ENCODE results near the gene LCORL. TPM values are rescaled to one million over a fixed set of nuclear protein-coding genes. Genes with fewer than 3 reads are reported as not detected.

The LCORL gene
- total RNA-seq, 1 experiment from 2014 or later = 18.0 TPM

- TF ChIP-seq CBX3 (IDR thresholded peaks at IDR 0.05; ENCODE audit: low read depth) (no peak), POLR2AphosphoS5 (IDR thresholded peaks at IDR 0.05; ENCODE audit: low read depth, low read length) (no peak), ZBTB33 (IDR thresholded peaks at IDR 0.05; ENCODE audit: extremely low read depth, insufficient replicate concordance, low read length) (no peak), ZNF274 (IDR thresholded peaks at IDR 0.05; ENCODE audit: low read depth, low read length) (no peak), RAD21 (IDR thresholded peaks at IDR 0.05; ENCODE audit: low read depth) (no peak), TCF7L2 (IDR thresholded peaks at IDR 0.05; ENCODE audit: borderline replicate concordance, extremely low read depth, insufficient read depth, insufficient read length) (no peak)
- Histone ChIP-seq H3K4me3 (replicated peaks in 1 of 2; ENCODE audit: low read depth in 1 of 2, low read length in 2 of 2) (no peak overlapping the region), H3K9me2 (ENCODE audit: insufficient read depth) (no peaks in the 10 kb centered on the region), H3K9me3 (ENCODE audit: control insufficient read depth in 1 of 2, insufficient read depth in 1 of 2, low read depth in 1 of 2, low read length in 2 of 2) (no peaks in the 10 kb centered on the region), H2AFZ (ENCODE audit: low read depth, low read length, poor library complexity, severe bottlenecking) (no peak overlapping the region), H3K27me3 (ENCODE audit: insufficient read depth, low read length) (no peaks in the 10 kb centered on the region), H3K4me1 (ENCODE audit: control insufficient read depth in 1 of 2, insufficient read depth in 2 of 2, low read length in 2 of 2) (no peaks in the 10 kb centered on the region), H3K9ac (ENCODE audit: low read length) (no peak overlapping the region), H3K4me2 (ENCODE audit: low read length) (no peak overlapping the region), H4K20me1 (ENCODE audit: insufficient read depth) (peaks cover 6% of the 10 kb centered on the region), H3K27ac (ENCODE audit: low read depth, low read length) (no peak overlapping the region), H3K36me3 (ENCODE audit: control insufficient read depth in 1 of 2, insufficient read depth in 2 of 2, low read length in 2 of 2) (no peaks in the 10 kb centered on the region), H3K79me2 (ENCODE audit: insufficient read depth, low read length) (peaks cover 97% of the 10 kb centered on the region)
- ChIA-PET POLR2A (no interaction called here), CTCF (no interaction called here), RAD21 (ENCODE audit: low non-redundant PET in 1 of 2, low total read pairs in 2 of 2, uncharacterized antibody in 2 of 2, unreplicated experiment in 2 of 2) (no interaction called here)
- ATAC-seq (no peak), DNase-seq (ENCODE audit: low read depth, low spot score) (no peak)
- no TSS peak for BruUV-seq (replicated peaks)
- intact Hi-C loops (cut with micrococcal nuclease) = no loop called here
Measured at GRCh38 chr4:18012134-18012806, 9.3 kb downstream of the LCORL start.

GRCh38 chr4:18007625-18008024 lies 13.9 kb downstream of the LCORL start:
- no TSS peak for BruUV-seq (replicated peaks)
- no peak for ATAC-seq

More at GRCh38 chr4:18007625-18008024, 13.9 kb downstream of the LCORL start:
- TF ChIP-seq YY1 (IDR thresholded peaks at IDR 0.05; ENCODE audit: extremely low read depth, insufficient replicate concordance, low read depth, low read length) (no peak), POLR2A (IDR thresholded peaks at IDR 0.05; ENCODE audit: borderline replicate concordance, extremely low read depth, insufficient read depth, insufficient read length) (no peak), CEBPB (IDR thresholded peaks at IDR 0.05; ENCODE audit: low read depth) (no peak), RAD21 (IDR thresholded peaks at IDR 0.05; ENCODE audit: low read depth) (no peak), EGR1 (IDR thresholded peaks at IDR 0.05; ENCODE audit: low read depth) (no peak), FOSL1 (IDR thresholded peaks at IDR 0.05; ENCODE audit: low read depth) (no peak), ZNF274 (IDR thresholded peaks at IDR 0.05; ENCODE audit: low read depth, low read length) (no peak), EZH2phosphoT487 (IDR thresholded peaks at IDR 0.05; ENCODE audit: borderline replicate concordance) (no peak), SRF (IDR thresholded peaks at IDR 0.05; ENCODE audit: low read depth) (no peak), MAX (IDR thresholded peaks at IDR 0.05) (no peak)
- TF ChIP-seq, protein P1, sequence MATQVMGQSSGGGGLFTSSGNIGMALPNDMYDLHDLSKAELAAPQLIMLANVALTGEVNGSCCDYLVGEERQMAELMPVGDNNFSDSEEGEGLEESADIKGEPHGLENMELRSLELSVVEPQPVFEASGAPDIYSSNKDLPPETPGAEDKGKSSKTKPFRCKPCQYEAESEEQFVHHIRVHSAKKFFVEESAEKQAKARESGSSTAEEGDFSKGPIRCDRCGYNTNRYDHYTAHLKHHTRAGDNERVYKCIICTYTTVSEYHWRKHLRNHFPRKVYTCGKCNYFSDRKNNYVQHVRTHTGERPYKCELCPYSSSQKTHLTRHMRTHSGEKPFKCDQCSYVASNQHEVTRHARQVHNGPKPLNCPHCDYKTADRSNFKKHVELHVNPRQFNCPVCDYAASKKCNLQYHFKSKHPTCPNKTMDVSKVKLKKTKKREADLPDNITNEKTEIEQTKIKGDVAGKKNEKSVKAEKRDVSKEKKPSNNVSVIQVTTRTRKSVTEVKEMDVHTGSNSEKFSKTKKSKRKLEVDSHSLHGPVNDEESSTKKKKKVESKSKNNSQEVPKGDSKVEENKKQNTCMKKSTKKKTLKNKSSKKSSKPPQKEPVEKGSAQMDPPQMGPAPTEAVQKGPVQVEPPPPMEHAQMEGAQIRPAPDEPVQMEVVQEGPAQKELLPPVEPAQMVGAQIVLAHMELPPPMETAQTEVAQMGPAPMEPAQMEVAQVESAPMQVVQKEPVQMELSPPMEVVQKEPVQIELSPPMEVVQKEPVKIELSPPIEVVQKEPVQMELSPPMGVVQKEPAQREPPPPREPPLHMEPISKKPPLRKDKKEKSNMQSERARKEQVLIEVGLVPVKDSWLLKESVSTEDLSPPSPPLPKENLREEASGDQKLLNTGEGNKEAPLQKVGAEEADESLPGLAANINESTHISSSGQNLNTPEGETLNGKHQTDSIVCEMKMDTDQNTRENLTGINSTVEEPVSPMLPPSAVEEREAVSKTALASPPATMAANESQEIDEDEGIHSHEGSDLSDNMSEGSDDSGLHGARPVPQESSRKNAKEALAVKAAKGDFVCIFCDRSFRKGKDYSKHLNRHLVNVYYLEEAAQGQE (IDR thresholded peaks at IDR 0.05; ENCODE audit: low read depth) = no peak
- Histone ChIP-seq H3K9me3 (ENCODE audit: control insufficient read depth in 1 of 2, insufficient read depth in 1 of 2, low read depth in 1 of 2, low read length in 2 of 2) (no peaks in the 10 kb centered on the region; a peak in 2 of 4 replicates), H3K9me2 (ENCODE audit: insufficient read depth) (no peaks in the 10 kb centered on the region), H3K27ac (ENCODE audit: low read depth, low read length) (no peak overlapping the region), H3K79me2 (ENCODE audit: insufficient read depth, low read length) (peaks cover 83% of the 10 kb centered on the region), H3K36me3 (ENCODE audit: control insufficient read depth in 1 of 2, insufficient read depth in 2 of 2, low read length in 2 of 2) (peaks cover 0 to 4% of the 10 kb centered on the region in 2 experiments; a peak in 1 of 4 replicates), H3K4me3 (replicated peaks in 1 of 2; ENCODE audit: low read depth in 1 of 2, low read length in 2 of 2) (no peak overlapping the region), H3K27me3 (ENCODE audit: insufficient read depth, low read length) (no peaks in the 10 kb centered on the region), H3K9ac (ENCODE audit: low read length) (no peak overlapping the region), H4K20me1 (ENCODE audit: insufficient read depth) (no peaks in the 10 kb centered on the region; the same call in 1 of the 2 replicates), H2AFZ (ENCODE audit: low read depth, low read length, poor library complexity, severe bottlenecking) (no peak overlapping the region), H3K4me1 (ENCODE audit: control insufficient read depth in 1 of 2, insufficient read depth in 2 of 2, low read length in 2 of 2) (no peaks in the 10 kb centered on the region), H3K4me2 (ENCODE audit: low read length) (no peak overlapping the region)
- ChIA-PET RAD21 (ENCODE audit: low non-redundant PET in 1 of 2, low total read pairs in 2 of 2, uncharacterized antibody in 2 of 2, unreplicated experiment in 2 of 2) (no interaction called here), CTCF (no interaction called here), POLR2A (no interaction called here)
- no peak for DNase-seq (ENCODE audit: low read depth, low spot score)
- intact Hi-C loops (cut with micrococcal nuclease) = no loop called here

Measured in HCT116 (cell line).